ENCODE measurements around the gene IL22RA2.
"Not testable (repeated sequence)": the region's sequence is repeated elsewhere in the genome, so short reads cannot be mapped to it uniquely, and the experiment has no call there.

IL22RA2 gene

GRCh38 chr6:137122612-137123011, 50.8 kb downstream of the IL22RA2 start:
- no peak for DNase-seq (ENCODE audit: low read depth)

GRCh38 chr6:137121401-137121997, 51.9 kb downstream of the IL22RA2 start:
- DNase-seq (ENCODE audit: low read depth): no peak

GRCh38 chr6:137120748-137121147, 52.7 kb downstream of the IL22RA2 start:
- DNase-seq (ENCODE audit: low read depth): no peak

GRCh38 chr6:137119196-137120104, 54.0 kb downstream of the IL22RA2 start:
- DNase-seq (ENCODE audit: low read depth): no peak

- DNase-seq (ENCODE audit: low read depth): no peak
Measured at GRCh38 chr6:137117581-137117980, 55.9 kb downstream of the IL22RA2 start.

GRCh38 chr6:137116807-137117206, 56.6 kb downstream of the IL22RA2 start:
- no peak for DNase-seq (ENCODE audit: low read depth)

- DNase-seq (ENCODE audit: low read depth): no peak
Measured at GRCh38 chr6:137115658-137116057, 57.8 kb downstream of the IL22RA2 start.

GRCh38 chr6:137112067-137112355, 61.4 kb downstream of the IL22RA2 start:
- peak; percentile 62 for DNase-seq (ENCODE audit: low read depth)

GRCh38 chr6:137111296-137112066, 62.0 kb downstream of the IL22RA2 start:
- no peak for DNase-seq (ENCODE audit: low read depth)

GRCh38 chr6:137107767-137108105, 65.7 kb downstream of the IL22RA2 start:
- no peak for DNase-seq (ENCODE audit: low read depth)

GRCh38 chr6:137107047-137107766, 66.2 kb downstream of the IL22RA2 start:
- DNase-seq (ENCODE audit: low read depth): not testable (repeated sequence)

GRCh38 chr6:137106183-137106582, 67.3 kb downstream of the IL22RA2 start:
- no peak for DNase-seq (ENCODE audit: low read depth)

GRCh38 chr6:137105375-137105774, 68.1 kb downstream of the IL22RA2 start:
- DNase-seq (ENCODE audit: low read depth): no peak

GRCh38 chr6:137104926-137105325, 68.5 kb downstream of the IL22RA2 start:
- no peak for DNase-seq (ENCODE audit: low read depth)

- DNase-seq (ENCODE audit: low read depth): no peak
Measured at GRCh38 chr6:137102851-137103492, 70.5 kb downstream of the IL22RA2 start.

GRCh38 chr6:137102050-137102848, 71.2 kb downstream of the IL22RA2 start:
- no peak for DNase-seq (ENCODE audit: low read depth)

GRCh38 chr6:137099689-137100403, 73.6 kb downstream of the IL22RA2 start:
- no peak for DNase-seq (ENCODE audit: low read depth)

GRCh38 chr6:137097526-137097925, 75.9 kb downstream of the IL22RA2 start:
- no peak for DNase-seq (ENCODE audit: low read depth)

- peak; percentile 15 for DNase-seq (ENCODE audit: low read depth)
Measured at GRCh38 chr6:137097057-137097456, 76.4 kb downstream of the IL22RA2 start.

- DNase-seq (ENCODE audit: low read depth): no peak
Measured at GRCh38 chr6:137095651-137096238, 77.7 kb downstream of the IL22RA2 start.
